Measurements from ENCODE around the gene LMO7.

DNA sequence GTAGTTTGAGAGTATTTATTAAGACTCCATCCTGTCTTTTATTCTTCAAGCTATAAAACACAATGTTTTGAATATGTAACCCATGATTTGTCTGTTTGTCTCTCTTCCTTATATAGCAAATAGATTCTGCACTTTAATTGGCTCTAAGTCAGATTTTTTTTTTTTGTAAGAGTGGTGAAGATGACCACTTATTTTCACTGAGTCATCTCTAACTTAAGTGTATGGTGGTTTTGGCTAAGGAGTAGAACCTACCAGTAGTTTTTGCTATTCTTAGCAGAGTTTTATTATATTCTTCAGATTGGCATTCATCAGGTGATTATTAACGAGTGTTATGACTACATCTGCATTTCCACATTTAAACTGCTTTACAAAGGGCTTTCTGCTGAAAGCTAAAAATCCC, 194.7 kb downstream of the LMO7 start:
- TF ChIP-seq, protein P1, sequence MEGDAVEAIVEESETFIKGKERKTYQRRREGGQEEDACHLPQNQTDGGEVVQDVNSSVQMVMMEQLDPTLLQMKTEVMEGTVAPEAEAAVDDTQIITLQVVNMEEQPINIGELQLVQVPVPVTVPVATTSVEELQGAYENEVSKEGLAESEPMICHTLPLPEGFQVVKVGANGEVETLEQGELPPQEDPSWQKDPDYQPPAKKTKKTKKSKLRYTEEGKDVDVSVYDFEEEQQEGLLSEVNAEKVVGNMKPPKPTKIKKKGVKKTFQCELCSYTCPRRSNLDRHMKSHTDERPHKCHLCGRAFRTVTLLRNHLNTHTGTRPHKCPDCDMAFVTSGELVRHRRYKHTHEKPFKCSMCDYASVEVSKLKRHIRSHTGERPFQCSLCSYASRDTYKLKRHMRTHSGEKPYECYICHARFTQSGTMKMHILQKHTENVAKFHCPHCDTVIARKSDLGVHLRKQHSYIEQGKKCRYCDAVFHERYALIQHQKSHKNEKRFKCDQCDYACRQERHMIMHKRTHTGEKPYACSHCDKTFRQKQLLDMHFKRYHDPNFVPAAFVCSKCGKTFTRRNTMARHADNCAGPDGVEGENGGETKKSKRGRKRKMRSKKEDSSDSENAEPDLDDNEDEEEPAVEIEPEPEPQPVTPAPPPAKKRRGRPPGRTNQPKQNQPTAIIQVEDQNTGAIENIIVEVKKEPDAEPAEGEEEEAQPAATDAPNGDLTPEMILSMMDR (IDR thresholded peaks at IDR 0.05), result no peak
- no peak for TF ChIP-seq POLR2A (IDR thresholded peaks at IDR 0.05)

All from testis (tissue), 2 donors.